ENCODE data around the gene FARP1.
A peak's percentile ranks its signal among the peaks of the same experiment; 100 is the strongest.
"Not testable (repeated sequence)": the region's sequence is repeated elsewhere in the genome, so short reads cannot be mapped to it uniquely, and the experiment has no call there.

The FARP1 gene

GRCh38 chr13:98228661-98229341 lies 85.9 kb downstream of the FARP1 start:
- peak in 1 of 2 experiments; percentile 29 for DNase-seq (ENCODE audit: low read depth in 2 of 2)

DNA sequence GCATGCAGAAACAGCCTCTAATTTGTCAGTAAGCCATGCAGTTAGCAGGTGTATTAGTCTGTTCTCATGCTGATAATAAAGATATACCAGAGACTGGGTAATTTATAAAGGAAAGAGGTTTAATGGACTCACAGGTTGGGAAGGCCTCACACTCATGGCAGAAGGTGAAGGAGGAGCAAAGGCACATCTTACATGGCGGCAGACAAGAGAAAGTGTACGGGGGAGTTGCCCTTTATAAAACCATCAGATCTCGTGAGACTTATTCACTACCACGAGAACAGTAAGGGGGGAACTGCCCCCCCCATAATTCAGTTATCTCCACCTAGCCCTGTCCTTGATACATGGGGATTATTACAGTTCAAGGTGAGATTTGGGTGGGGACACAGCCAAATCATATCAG lies 87.9 kb downstream of the FARP1 start:
- DNase-seq (ENCODE audit: low read depth in 2 of 2): not testable (repeated sequence)

DNA sequence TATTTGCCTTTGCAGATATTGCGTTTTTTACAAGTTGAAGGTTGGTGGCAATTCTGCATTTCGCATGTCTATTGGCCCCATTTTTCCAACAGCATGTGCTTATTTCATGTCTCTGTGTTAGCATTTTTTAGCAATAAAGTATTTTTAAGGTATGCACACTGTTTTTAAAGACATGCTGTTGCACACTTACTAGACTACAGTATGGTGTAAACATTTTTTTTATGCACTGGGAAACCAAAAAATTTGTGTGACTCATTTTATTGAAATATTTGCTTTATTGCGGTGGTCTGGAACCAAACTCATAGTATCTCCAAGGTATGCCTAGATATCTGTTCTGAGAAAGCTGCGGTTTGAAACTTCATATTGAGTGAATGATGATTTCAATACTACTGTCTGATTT lies 89.6 kb downstream of the FARP1 start:
- DNase-seq (ENCODE audit: low read depth in 2 of 2): peak; percentile 65 to 75

- no peak for DNase-seq (ENCODE audit: low read depth in 2 of 2)
Observed at GRCh38 chr13:98233127-98233526, 90.2 kb downstream of the FARP1 start.

DNA sequence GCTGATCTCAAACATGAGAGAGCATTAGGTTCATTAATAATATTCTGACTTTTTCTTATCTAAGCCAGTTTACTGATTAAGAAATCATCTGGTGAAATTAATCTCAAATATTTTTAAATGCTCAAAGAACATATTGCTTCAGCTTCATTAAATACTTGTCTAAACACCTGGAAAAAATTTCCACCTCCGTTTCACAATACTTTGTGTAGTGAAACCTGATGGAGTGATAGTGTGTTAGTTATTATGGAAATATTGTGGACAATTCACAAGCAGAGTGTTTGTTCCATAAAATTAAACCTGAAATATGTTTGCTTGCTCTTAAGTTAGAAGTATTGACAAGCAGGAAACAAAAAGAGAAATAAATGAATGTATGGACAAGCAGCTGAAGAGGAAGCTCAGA lies 91.5 kb downstream of the FARP1 start:
- DNase-seq (ENCODE audit: low read depth in 2 of 2): no peak

DNA sequence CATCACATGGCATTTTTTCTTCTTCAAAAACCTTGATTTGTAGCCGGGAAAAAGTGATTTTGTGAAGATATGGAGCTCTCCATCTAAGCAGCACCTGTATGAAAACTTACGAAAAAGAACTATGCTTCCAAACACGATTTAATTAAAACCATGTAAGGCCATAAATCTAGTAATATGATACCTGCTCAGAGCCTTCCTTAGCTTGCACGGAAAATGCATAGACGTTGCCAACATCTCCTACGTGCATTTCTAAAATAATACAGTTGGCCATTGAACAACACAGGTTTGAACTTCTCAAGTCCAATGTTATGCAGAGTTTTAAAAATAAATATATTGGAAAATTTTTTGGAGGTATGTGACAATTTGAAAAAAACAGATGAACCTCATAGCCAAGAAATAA lies 93.3 kb downstream of the FARP1 start:
- DNase-seq (ENCODE audit: low read depth in 2 of 2): no peak

GRCh38 chr13:98237331-98237730 lies 94.4 kb downstream of the FARP1 start:
- no peak for DNase-seq (ENCODE audit: low read depth in 2 of 2)

DNA sequence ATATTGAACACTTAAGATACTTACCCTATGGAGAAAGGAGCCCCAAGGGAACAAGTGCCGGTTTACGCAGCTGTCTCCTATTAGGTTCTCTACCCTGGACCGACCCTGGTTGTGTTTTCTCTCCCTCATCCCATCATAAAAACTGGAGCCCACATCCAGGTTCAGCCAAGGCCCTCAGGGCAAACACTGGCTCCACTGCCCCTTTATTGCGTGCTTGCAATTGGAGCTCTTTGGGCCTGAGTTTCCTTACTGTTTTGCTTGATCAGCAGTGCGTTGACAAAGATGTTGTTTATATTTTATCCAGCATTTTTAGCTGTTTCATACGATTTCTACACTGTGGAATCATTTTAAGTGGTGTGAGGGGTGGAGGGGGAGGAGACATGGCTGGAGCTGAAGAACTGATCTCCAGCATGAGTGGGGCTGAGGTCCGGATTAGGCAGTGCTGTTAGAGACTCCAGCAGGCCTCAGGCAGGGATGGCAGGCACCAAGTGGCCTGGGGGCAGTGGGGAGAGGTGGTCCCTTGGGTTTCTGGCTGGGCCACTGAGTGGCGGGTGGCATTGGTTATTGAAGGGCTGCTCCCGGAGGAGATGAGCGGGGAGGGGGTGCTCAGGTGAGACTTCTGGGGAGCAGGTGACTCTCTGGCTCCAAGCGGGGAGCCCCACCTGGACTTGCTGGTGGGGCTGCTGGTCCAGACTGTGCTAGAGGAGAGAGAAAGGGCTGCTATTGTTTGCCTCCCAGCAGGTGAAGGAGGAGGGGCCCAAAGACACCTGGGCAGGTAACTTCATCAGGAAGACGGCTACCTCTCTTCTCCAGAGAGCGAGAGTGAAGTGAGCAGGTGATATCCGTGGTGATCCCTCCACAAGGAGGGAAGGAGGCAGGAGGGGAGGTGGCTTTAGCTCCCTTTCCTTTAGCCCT lies 96.5 kb downstream of the FARP1 start:
- DNase-seq (ENCODE audit: low read depth in 2 of 2): no peak

- DNase-seq (ENCODE audit: low read depth in 2 of 2): no peak
Observed at GRCh38 chr13:98240135-98240534, 97.2 kb downstream of the FARP1 start.

- DNase-seq (ENCODE audit: low read depth in 2 of 2): no peak
Observed at GRCh38 chr13:98240974-98241373, 98.1 kb downstream of the FARP1 start.

GRCh38 chr13:98241976-98242375 lies 99.1 kb downstream of the FARP1 start:
- no peak for DNase-seq (ENCODE audit: low read depth in 2 of 2)

- DNase-seq (ENCODE audit: low read depth in 2 of 2): no peak
Observed at GRCh38 chr13:98242403-98242802, 99.5 kb downstream of the FARP1 start.

DNA sequence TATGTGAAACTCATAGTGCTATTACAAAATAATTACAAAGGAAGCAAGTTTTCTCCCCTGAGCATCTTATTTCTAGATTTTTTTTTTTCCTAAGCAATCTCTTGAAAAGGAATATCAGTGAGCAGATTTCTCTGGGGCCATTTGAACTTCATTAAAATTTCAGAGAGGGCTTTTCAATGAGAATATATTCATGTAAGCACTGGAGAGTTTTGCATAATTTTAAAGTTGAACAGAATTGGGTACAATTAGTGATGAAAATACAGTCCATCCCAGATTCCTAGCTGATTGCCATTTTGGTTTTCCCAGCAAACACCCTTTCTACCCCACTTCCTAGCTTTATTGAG lies 101.0 kb downstream of the FARP1 start:
- no peak for DNase-seq (ENCODE audit: low read depth in 2 of 2)

GRCh38 chr13:98246538-98247172 lies 103.8 kb downstream of the FARP1 start:
- DNase-seq (ENCODE audit: low read depth in 2 of 2): no peak

DNA sequence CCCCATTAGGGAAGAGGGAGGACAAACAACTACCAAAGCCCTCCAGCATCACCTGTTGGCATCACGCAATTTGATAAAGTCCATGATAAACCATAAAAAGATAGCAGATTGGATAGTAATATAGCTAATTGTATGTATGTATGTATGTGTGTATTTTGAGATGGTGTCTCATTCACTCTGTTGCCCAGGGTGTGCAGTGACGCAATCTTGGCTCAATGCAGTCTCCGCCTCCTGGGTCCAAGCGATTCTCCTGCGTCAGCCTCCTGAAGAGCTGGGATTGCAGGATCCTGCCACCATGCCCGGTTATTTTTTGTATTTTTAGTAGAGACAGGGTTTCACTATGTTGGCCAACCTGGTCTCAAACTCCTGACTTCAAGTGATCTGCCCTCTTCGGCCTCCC lies 108.8 kb downstream of the FARP1 start:
- DNase-seq (ENCODE audit: low read depth in 2 of 2): no peak

DNA sequence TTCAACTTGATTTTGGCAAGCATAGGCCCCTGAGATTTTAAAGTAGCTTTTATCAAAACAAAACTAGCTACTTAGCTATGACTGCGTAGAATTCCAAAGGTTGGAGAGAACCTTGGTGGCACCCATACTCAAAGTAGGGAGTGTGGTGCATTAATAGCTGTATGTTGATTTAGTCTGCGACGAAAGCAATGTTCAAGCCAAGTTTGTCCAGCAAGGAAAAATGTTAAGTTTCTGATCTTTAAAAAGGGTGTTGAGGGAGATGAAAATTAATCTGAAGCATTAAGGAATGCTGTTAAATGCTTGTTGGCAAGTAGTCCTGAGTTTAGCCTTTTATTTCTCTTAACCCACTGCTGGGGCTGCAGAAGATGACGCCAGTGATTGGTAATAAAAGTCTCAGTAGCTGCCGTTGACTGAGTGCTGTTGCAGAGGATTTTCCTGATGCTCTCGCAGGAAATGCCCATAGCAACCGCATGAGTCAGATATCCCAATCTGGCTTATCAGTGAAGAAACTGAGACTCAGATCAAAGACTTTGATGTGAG lies 110.1 kb downstream of the FARP1 start:
- DNase-seq (ENCODE audit: low read depth in 2 of 2): peak; percentile 87 to 89

GRCh38 chr13:98253526-98253925 lies 110.6 kb downstream of the FARP1 start:
- DNase-seq (ENCODE audit: low read depth in 2 of 2): peak in 1 of 2 experiments; percentile 42

DNA sequence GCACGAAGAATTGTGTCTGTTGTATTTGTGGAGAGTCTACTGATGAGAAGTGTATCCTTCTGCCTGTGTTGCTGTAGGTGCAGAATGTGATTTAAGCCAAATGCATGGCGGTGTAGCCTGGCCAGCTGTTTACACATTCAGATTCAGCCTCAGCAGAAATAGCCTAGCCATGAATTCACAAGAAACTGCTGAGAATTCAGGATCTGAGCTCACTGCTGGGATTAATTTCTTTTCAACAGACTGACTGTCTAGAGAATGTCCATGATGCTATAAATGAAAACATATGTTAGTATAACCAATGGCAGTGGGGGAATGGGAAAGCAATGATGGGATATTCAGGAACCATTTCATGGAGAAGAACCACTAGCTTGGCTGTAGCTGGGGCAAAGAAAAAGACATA lies 111.6 kb downstream of the FARP1 start:
- DNase-seq (ENCODE audit: low read depth in 2 of 2): peak; percentile 90 to 91

GRCh38 chr13:98258226-98258625 lies 115.3 kb downstream of the FARP1 start:
- no peak for DNase-seq (ENCODE audit: low read depth in 2 of 2)

DNA sequence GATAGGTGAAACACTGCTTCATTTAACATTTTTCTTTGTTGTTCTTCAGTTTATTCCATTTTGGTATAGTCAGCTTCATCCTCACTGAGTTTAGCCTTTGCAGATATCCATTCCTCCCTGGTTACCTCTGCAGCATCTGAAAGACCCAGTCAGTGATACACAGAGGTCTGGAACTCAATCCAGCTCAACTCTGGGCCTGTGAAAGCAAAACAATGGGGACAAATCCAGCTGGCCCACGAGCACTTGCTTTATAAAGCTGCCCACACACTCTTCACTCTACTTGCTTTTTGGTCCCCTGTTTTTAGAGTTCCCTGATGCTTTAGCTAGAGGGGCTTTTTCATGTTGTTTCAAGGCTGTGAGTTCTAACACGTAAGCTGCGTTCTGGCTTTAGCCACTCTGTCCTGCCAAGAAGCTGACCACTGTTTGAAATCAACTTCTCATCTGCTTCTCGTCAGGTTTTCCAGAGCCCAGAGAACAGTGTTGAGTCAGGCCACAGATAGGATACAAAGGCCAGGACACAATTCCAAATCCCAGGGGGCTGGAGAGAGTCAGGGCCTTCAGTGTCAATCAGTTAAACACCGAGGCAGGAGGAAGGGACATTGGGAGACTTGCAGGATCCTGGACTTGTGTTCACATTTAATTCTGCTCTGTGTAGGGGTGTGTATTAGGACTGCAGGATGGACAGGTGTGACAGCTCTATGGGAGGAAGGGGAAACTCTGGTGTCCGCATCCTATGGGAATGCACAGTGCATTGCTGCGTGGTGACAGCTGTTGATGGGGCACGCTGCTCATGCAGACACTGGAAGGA lies 117.7 kb downstream of the FARP1 start:
- DNase-seq (ENCODE audit: low read depth in 2 of 2): no peak

GRCh38 chr13:98261165-98261702 lies 118.3 kb downstream of the FARP1 start:
- no peak for DNase-seq (ENCODE audit: low read depth in 2 of 2)
